Tibial nerve (tissue), 4 donors: ENCODE results near the gene GCNT2. TPM values are rescaled to one million over a fixed set of nuclear protein-coding genes. Genes with fewer than 3 reads are reported as not detected.

Source experiments
- DNase-seq, 2 donors: peaks; one replicate each; pipeline ENCODE4 v3.0.0-alpha.2; 2019; ENCODE audit warnings: low spot score in 2 of 2
- H3K27ac ChIP-seq, 4 donors: fragments of 200-600 bp; sonication (generic) in 3 of 4; one replicate each; pipeline ENCODE4 v1.5.1; 2017 to 2019; ENCODE audit warnings: mild to moderate bottlenecking in 1 of 4
- H3K27me3 ChIP-seq, 2 donors: fragments of 200-600 bp; sonication (generic) in 1 of 2; one replicate each; pipeline versions ENCODE4 v1.5.1 to v1.6.0; 2017 to 2019
- H3K36me3 ChIP-seq, 3 donors: fragments of 200-600 bp; sonication (generic); one replicate each; pipeline ENCODE4 v1.5.1; 2018 to 2019
- H3K4me1 ChIP-seq, 4 donors: fragments of 200-600 bp; sonication (generic) in 3 of 4; one replicate each; pipeline ENCODE4 v1.5.1; 2017 to 2019
- H3K4me3 ChIP-seq, 4 donors: fragments of 200-600 bp; sonication (generic) in 3 of 4; one replicate each; pipeline ENCODE4 v1.5.1; 2017 to 2019; ENCODE audit warnings: mild to moderate bottlenecking in 1 of 4, moderate library complexity in 1 of 4
- H3K9me3 ChIP-seq, 4 donors: fragments of 200-600 bp; sonication (generic) in 3 of 4; one replicate each; pipeline ENCODE4 v1.5.1; 2017 to 2019
- EP300 ChIP-seq, 2 donors: sonication (generic); formaldehyde crosslinking; IDR thresholded peaks; one replicate each; pipeline ENCODE4 v1.6.1; 2017; ENCODE audit warnings: antibody characterized with exemption in 2 of 2, mild to moderate bottlenecking in 1 of 2
- POLR2A ChIP-seq, 2 donors: fragments of 450-650 bp; IDR thresholded peaks; one replicate each; pipeline ENCODE4 v1.6.1; 2017; ENCODE audit warnings: antibody characterized with exemption in 2 of 2, mild to moderate bottlenecking in 2 of 2, moderate library complexity in 2 of 2
- WGBS, 2 donors: methylation state at CpG; one replicate each; pipeline ENCODE4 v1.1.5; 2018; 5-methylcytosine and 5-hydroxymethylcytosine counted together
- total RNA-seq, 4 donors: library from RNA; depleted of rRNA; stranded (reverse); fragments of >200 nt; gene quantifications; one replicate each; pipeline ENCODE4 v1.1.0, GENCODE V29; 2016
- TF ChIP-seq, protein P1 (sequence below), 5 experiments: fragments of 200-600 bp in 3 of 5; fragments of 450-650 bp in 2 of 5; sonication (generic) in 3 of 5; IDR thresholded peaks; one replicate each; pipeline ENCODE4 v1.5.1; 2016 to 2019; ENCODE audit warnings: antibody characterized with exemption in 5 of 5, mild to moderate bottlenecking in 3 of 5, moderate library complexity in 2 of 5

GCNT2 gene
- total RNA-seq, 4 donors from 2014 or later = 0.78 to 3.5 (median 2.5) TPM

DNA sequence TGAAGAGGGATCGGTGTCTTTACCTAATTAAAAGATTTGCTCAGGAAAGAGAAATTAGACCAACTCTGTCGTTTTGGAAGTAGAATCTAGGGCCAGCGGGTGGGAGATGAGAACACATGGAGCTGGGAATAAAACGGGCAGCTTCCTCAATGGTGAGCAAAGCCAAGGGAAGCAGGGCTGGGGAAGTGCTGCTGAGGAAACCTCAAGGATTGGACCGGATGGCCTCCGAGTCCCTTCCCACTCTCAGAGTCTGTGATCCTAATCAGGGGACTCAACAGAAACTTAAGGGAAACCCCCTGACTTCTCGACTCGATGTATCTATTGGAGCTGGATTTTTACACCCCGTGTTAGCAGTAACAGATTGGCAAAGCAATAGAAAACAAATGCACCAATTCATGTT lies 10.8 kb downstream of the GCNT2 start:
- Histone ChIP-seq H3K27ac (no peak overlapping the region), H3K4me3 (no peak overlapping the region)
- 53 to 59% methylated on average over 9 of the region's 9 CpGs for WGBS, 2 donors

DNA sequence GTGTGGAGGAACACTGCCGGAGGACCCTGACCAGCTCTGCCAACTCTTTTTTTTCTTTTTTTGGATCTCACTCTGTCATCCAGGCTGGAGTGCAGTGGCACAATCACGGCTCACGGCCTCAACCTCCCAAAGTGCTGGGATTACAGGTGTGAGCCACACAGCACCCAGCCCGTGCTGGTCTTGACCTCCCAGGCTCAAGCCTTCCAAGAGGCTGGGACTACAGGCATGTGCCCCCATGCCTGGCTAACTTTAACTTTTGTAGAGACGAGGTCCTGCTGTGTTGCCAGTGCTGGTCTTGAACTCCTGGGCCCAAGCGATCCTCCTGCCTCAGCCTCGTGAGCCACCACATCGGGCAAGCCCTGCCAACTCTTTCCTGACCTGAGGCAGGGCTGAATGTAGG lies 11.2 kb downstream of the GCNT2 start:
- Histone ChIP-seq H3K4me3 (no peak overlapping the region), H3K27ac (no peak overlapping the region), H3K27me3 (no peaks in the 10 kb centered on the region), H3K36me3 (no peaks in the 10 kb centered on the region), H3K9me3 (no peaks in the 10 kb centered on the region), H3K4me1 (no peaks in the 10 kb centered on the region)
- no peak for DNase-seq
- TF ChIP-seq EP300 (IDR thresholded peaks at IDR 0.05) = no peak
- no peak for TF ChIP-seq POLR2A (IDR thresholded peaks at IDR 0.05)
- TF ChIP-seq, protein P1, sequence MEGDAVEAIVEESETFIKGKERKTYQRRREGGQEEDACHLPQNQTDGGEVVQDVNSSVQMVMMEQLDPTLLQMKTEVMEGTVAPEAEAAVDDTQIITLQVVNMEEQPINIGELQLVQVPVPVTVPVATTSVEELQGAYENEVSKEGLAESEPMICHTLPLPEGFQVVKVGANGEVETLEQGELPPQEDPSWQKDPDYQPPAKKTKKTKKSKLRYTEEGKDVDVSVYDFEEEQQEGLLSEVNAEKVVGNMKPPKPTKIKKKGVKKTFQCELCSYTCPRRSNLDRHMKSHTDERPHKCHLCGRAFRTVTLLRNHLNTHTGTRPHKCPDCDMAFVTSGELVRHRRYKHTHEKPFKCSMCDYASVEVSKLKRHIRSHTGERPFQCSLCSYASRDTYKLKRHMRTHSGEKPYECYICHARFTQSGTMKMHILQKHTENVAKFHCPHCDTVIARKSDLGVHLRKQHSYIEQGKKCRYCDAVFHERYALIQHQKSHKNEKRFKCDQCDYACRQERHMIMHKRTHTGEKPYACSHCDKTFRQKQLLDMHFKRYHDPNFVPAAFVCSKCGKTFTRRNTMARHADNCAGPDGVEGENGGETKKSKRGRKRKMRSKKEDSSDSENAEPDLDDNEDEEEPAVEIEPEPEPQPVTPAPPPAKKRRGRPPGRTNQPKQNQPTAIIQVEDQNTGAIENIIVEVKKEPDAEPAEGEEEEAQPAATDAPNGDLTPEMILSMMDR (IDR thresholded peaks at IDR 0.05) = no peak
- 80 to 85% methylated on average over 7 to 8 of the region's 8 CpGs for WGBS, 2 donors

More for the DNA sequence above, 10.8 kb downstream of the GCNT2 start:
- TF ChIP-seq, protein P1 (IDR thresholded peaks at IDR 0.05) = no peak
- no peak for TF ChIP-seq POLR2A (IDR thresholded peaks at IDR 0.05)
- TF ChIP-seq EP300 (IDR thresholded peaks at IDR 0.05) = no peak
- H3K27me3 ChIP-seq = no peaks in the 10 kb centered on the region
- H3K36me3 ChIP-seq = no peaks in the 10 kb centered on the region
- DNase-seq = no peak
- H3K9me3 ChIP-seq = no peaks in the 10 kb centered on the region
- H3K4me1 ChIP-seq = no peaks in the 10 kb centered on the region

DNA sequence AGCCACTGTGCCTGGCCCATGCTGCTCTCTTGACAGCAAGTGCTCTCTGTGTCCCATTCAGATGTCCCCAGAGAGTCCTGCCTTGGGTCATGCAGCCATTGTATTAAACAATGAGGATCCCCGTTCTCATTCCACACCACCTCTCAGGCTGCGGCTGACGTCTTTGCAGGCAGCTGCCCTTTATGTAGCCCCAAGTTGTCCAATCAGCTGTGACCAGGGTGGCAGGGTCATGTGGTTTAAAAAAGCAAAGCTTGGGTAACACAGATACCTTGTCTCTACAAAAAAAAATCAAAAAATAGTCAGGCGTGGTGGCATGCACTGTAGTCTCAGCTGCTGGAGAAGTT lies 13.2 kb downstream of the GCNT2 start:
- Histone ChIP-seq H3K4me3 (no peak overlapping the region), H3K4me1 (no peaks in the 10 kb centered on the region), H3K27ac (no peak overlapping the region), H3K36me3 (no peaks in the 10 kb centered on the region), H3K9me3 (no peaks in the 10 kb centered on the region), H3K27me3 (no peaks in the 10 kb centered on the region)
- TF ChIP-seq EP300 (IDR thresholded peaks at IDR 0.05) (no peak), POLR2A (IDR thresholded peaks at IDR 0.05) (no peak)
- TF ChIP-seq, protein P1 (IDR thresholded peaks at IDR 0.05) = no peak
- 55 to 61% methylated on average over 4 of the region's 4 CpGs for WGBS, 2 donors
- DNase-seq = no peak

DNA sequence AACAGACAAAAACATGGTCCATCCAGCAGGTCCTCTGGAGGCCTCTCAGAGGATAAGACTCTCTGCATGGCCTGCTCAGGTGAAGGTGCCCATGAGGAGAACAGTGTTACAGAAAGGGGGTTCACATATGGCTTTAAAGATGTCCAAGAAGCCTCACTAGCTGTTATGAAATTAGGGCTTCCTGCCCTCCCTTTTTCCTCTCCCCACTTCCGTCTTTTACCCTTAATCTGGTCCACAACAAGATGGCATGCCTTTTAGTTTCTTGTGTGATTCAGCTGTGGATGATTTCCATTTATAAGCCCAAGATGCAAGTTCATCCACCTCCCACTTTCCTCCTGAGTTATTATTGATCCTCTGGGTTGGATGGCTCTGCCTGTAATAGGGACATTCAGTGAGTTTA lies 14.0 kb downstream of the GCNT2 start:
- Histone ChIP-seq H3K27ac (no peak overlapping the region), H3K9me3 (no peaks in the 10 kb centered on the region), H3K4me3 (no peak overlapping the region), H3K27me3 (no peaks in the 10 kb centered on the region), H3K4me1 (no peaks in the 10 kb centered on the region), H3K36me3 (no peaks in the 10 kb centered on the region)
- 77 to 89% methylated on average over 1 of the region's 1 CpG for WGBS, 2 donors
- TF ChIP-seq POLR2A (IDR thresholded peaks at IDR 0.05) (no peak), EP300 (IDR thresholded peaks at IDR 0.05) (no peak)
- TF ChIP-seq, protein P1 (IDR thresholded peaks at IDR 0.05) = no peak
- no peak for DNase-seq

DNA sequence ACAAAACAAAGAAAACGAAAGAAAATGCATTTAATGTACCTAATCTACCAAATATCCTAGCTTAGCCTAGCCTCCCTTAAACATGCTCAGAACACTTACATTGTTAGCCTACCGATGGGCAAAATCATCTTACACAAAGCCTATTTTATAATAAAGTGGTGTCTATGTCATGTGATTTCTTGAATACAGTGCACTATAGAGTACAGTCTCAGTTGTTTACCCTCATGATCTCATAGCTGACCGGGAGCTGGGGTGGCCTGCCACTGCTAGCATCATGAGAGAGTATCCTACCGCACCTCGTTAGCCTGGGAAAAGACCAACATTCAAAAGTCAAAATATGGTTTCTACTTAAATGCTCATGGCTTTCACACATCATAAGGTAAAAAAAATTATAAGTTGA lies 16.6 kb downstream of the GCNT2 start:
- no peaks in the 10 kb centered on the region for H3K36me3 ChIP-seq
- H3K4me1 ChIP-seq = no peaks in the 10 kb centered on the region
- 52 to 61% methylated on average over 5 of the region's 5 CpGs for WGBS, 2 donors
- TF ChIP-seq EP300 (IDR thresholded peaks at IDR 0.05) (no peak), POLR2A (IDR thresholded peaks at IDR 0.05) (no peak)
- TF ChIP-seq, protein P1 (IDR thresholded peaks at IDR 0.05) = no peak
- no peaks in the 10 kb centered on the region for H3K27me3 ChIP-seq
- no peak overlapping the region for H3K27ac ChIP-seq
- H3K9me3 ChIP-seq = no peaks in the 10 kb centered on the region
- no peak overlapping the region for H3K4me3 ChIP-seq
- no peak for DNase-seq
